ENCODE results near the gene SPAG4.

The SPAG4 gene

DNA sequence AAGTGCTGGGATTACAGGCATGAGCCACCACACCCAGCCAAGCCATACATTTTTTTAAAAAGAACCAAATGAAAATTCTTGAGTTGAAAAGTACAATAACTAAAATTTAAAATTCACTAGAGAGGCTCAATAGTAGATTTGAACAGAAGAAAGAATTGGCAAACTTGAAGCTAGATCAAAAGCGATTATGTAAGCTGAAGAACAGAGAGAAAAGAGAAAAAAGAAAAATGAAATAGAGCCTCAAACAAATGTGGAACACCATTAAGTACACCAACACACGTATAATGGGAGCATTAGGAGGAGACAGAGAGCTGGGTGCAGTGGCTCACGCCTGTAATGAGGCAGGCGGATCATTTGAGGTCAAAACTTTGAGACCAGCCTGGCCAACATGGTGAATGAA lies 42.8 kb upstream of the SPAG4 start:
- Histone ChIP-seq H3K4me2 (ENCODE audit: low read depth, low read length) (no peak overlapping the region), H3K36me3 (replicated peaks; ENCODE audit: insufficient read depth, low read length) (no peaks in the 10 kb centered on the region), H3K9me2 (replicated peaks; ENCODE audit: insufficient read depth, low read length) (no peaks in the 10 kb centered on the region), H3K4me1 (ENCODE audit: low read length) (no peaks in the 10 kb centered on the region), H3K9ac (ENCODE audit: low read length) (no peak overlapping the region), H4K20me1 (ENCODE audit: insufficient read depth, low read length) (no peaks in the 10 kb centered on the region), H3K9me3 (replicated peaks; ENCODE audit: insufficient read depth, low read length) (no peaks in the 10 kb centered on the region), H3K79me2 (ENCODE audit: low read length) (no peaks in the 10 kb centered on the region), H2AFZ (ENCODE audit: low read length) (no peak overlapping the region), H3F3A (ENCODE audit: insufficient read depth, low read length) (no peaks in the 10 kb centered on the region), H3K4me3 (ENCODE audit: low read length) (no peak overlapping the region), H3K27ac (ENCODE audit: low read length) (no peak overlapping the region), H3K27me3 (replicated peaks; ENCODE audit: insufficient read depth, low read length) (no peaks in the 10 kb centered on the region)
- no peak for TF ChIP-seq EZH2phosphoT487 (IDR thresholded peaks at IDR 0.05; ENCODE audit: low read length)
- TF ChIP-seq EZH2 (optimal IDR thresholded peaks at IDR 0.05; ENCODE audit: low read depth, low read length) = no peak
- TF ChIP-seq, protein P1, sequence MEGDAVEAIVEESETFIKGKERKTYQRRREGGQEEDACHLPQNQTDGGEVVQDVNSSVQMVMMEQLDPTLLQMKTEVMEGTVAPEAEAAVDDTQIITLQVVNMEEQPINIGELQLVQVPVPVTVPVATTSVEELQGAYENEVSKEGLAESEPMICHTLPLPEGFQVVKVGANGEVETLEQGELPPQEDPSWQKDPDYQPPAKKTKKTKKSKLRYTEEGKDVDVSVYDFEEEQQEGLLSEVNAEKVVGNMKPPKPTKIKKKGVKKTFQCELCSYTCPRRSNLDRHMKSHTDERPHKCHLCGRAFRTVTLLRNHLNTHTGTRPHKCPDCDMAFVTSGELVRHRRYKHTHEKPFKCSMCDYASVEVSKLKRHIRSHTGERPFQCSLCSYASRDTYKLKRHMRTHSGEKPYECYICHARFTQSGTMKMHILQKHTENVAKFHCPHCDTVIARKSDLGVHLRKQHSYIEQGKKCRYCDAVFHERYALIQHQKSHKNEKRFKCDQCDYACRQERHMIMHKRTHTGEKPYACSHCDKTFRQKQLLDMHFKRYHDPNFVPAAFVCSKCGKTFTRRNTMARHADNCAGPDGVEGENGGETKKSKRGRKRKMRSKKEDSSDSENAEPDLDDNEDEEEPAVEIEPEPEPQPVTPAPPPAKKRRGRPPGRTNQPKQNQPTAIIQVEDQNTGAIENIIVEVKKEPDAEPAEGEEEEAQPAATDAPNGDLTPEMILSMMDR (IDR thresholded peaks at IDR 0.05; ENCODE audit: low read length) = no peak
- no peak for DNase-seq

DNA sequence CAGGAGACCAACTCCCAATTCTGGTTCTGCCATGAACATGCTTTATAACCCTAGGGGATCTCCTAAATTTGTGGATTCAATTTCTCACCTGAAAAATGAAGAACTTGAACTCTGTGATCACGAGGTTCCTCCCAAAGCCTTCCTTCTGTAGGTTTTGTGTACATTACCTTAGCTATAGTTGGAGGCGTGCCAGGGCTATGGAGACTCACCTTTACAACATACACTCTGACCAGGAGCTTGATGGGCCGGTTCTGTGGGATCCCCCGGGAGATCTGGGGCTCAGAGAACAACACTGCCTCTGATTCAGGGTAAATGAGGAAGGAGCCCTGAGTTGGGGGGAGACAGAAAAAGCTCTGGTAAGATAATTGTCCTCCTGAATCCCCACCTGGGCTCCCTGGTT lies 39.7 kb upstream of the SPAG4 start:
- H2AFZ ChIP-seq (ENCODE audit: low read length) = no peak overlapping the region
- H3K27me3 ChIP-seq (replicated peaks; ENCODE audit: insufficient read depth, low read length) = no peaks in the 10 kb centered on the region
- no peak overlapping the region for H3K4me3 ChIP-seq (ENCODE audit: low read length)
- TF ChIP-seq, protein P1 (IDR thresholded peaks at IDR 0.05; ENCODE audit: low read length) = no peak
- no peak for TF ChIP-seq EZH2phosphoT487 (IDR thresholded peaks at IDR 0.05; ENCODE audit: low read length)
- no peak for TF ChIP-seq EZH2 (optimal IDR thresholded peaks at IDR 0.05; ENCODE audit: low read depth, low read length)
- H3K27ac ChIP-seq (ENCODE audit: low read length) = no peak overlapping the region
- no peaks in the 10 kb centered on the region for H3K9me2 ChIP-seq (replicated peaks; ENCODE audit: insufficient read depth, low read length)
- no peaks in the 10 kb centered on the region for H3F3A ChIP-seq (ENCODE audit: insufficient read depth, low read length)
- H4K20me1 ChIP-seq (ENCODE audit: insufficient read depth, low read length) = no peaks in the 10 kb centered on the region
- no peaks in the 10 kb centered on the region for H3K9me3 ChIP-seq (replicated peaks; ENCODE audit: insufficient read depth, low read length)
- H3K4me2 ChIP-seq (ENCODE audit: low read depth, low read length) = no peak overlapping the region
- H3K9ac ChIP-seq (ENCODE audit: low read length) = no peak overlapping the region
- no peaks in the 10 kb centered on the region for H3K4me1 ChIP-seq (ENCODE audit: low read length)
- H3K36me3 ChIP-seq (replicated peaks; ENCODE audit: insufficient read depth, low read length) = no peaks in the 10 kb centered on the region
- no peaks in the 10 kb centered on the region for H3K79me2 ChIP-seq (ENCODE audit: low read length)
- DNase-seq = no peak

DNA sequence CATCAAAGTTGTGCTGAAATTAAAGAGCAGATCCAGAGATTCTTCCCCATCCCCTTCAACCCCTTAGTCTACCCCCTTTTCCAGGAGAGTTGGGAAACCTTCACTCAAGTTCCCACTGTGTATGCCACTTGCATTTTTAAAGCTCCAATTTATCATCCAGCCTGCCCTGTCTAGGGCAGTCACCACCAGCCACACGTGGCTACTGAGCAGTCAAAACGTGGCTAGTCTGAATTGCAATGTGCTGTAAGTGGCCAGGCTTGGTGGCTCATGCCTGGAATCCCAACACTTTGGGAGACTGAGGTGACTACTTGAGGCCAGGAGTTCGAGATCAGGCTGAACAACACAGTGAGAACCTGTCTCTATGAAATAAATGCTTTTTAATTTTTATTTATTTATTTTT lies 38.8 kb upstream of the SPAG4 start:
- TF ChIP-seq EZH2phosphoT487 (IDR thresholded peaks at IDR 0.05; ENCODE audit: low read length) = no peak
- TF ChIP-seq EZH2 (optimal IDR thresholded peaks at IDR 0.05; ENCODE audit: low read depth, low read length) = no peak
- TF ChIP-seq, protein P1 (IDR thresholded peaks at IDR 0.05; ENCODE audit: low read length) = no peak
- H3K4me1 ChIP-seq (ENCODE audit: low read length) = no peaks in the 10 kb centered on the region
- H3K9me2 ChIP-seq (replicated peaks; ENCODE audit: insufficient read depth, low read length) = no peaks in the 10 kb centered on the region
- H3K9ac ChIP-seq (ENCODE audit: low read length) = no peak overlapping the region
- no peak overlapping the region for H3K27ac ChIP-seq (ENCODE audit: low read length)
- no peaks in the 10 kb centered on the region for H4K20me1 ChIP-seq (ENCODE audit: insufficient read depth, low read length)
- no peaks in the 10 kb centered on the region for H3K36me3 ChIP-seq (replicated peaks; ENCODE audit: insufficient read depth, low read length)
- no peak overlapping the region for H2AFZ ChIP-seq (ENCODE audit: low read length)
- no peaks in the 10 kb centered on the region for H3K79me2 ChIP-seq (ENCODE audit: low read length)
- H3K27me3 ChIP-seq (replicated peaks; ENCODE audit: insufficient read depth, low read length) = no peaks in the 10 kb centered on the region
- DNase-seq = no peak
- no peaks in the 10 kb centered on the region for H3K9me3 ChIP-seq (replicated peaks; ENCODE audit: insufficient read depth, low read length)
- H3K4me2 ChIP-seq (ENCODE audit: low read depth, low read length) = no peak overlapping the region
- H3F3A ChIP-seq (ENCODE audit: insufficient read depth, low read length) = no peaks in the 10 kb centered on the region
- no peak overlapping the region for H3K4me3 ChIP-seq (ENCODE audit: low read length)
